Right ventricle myocardium superior (tissue), 1 donor: ENCODE data around the gene SPOCK3. TPM values are rescaled to one million over a fixed set of nuclear protein-coding genes. Genes with fewer than 3 reads are reported as not detected.
"Not testable (repeated sequence)": the region's sequence is repeated elsewhere in the genome, so short reads cannot be mapped to it uniquely, and the experiment has no call there.

Experiments
- ATAC-seq: fragments of 200-7000 bp; cut with Tn5 transposase; one replicate; pipeline ENCODE4 v1.9.1; 2020; ENCODE audit warnings: mild to moderate bottlenecking; ENCODE audit not compliant: poor library complexity
- DNase-seq: peaks from one replicate; pipeline ENCODE4 v3.0.0-alpha.2; 2020
- intact Hi-C: fragments of 100-400 bp; cut with DNase I; formaldehyde crosslinking; loops from one replicate; pipeline ENCODE4 v1.11.2; 2022
- total RNA-seq: library from RNA; stranded (reverse); fragmentation: NEBNext Ultra II Directional; extraction: Animal tissue kit (Norgen Biotek cat#: 25700); gene quantifications from one replicate; pipeline ENCODE4 v1.2.1, GENCODE V29; 2021
- donor health status: DM: no; HTN: yes; CAD: no; lungs with severe emphysema.

SPOCK3 gene
- total RNA-seq, 1 donor from 2014 or later = not detected

- intact Hi-C loops = no loop called here
- no peak for DNase-seq
- ATAC-seq = no peak
Measured at GRCh38 chr4:166741742-166742141, 492.6 kb downstream of the SPOCK3 start.

GRCh38 chr4:166739215-166739614 lies 495.1 kb downstream of the SPOCK3 start:
- DNase-seq, ATAC-seq, intact Hi-C loops: not testable (repeated sequence)

GRCh38 chr4:166737430-166737829 lies 496.9 kb downstream of the SPOCK3 start:
- intact Hi-C loops = no loop called here
- DNase-seq = no peak
- ATAC-seq = no peak

GRCh38 chr4:166735553-166735952 lies 498.7 kb downstream of the SPOCK3 start:
- intact Hi-C loops = no loop called here
- no peak for ATAC-seq
- DNase-seq = no peak

- intact Hi-C loops = no loop called here
- no peak for DNase-seq
- no peak for ATAC-seq
Measured at GRCh38 chr4:166734797-166735196, 499.5 kb downstream of the SPOCK3 start.

GRCh38 chr4:166733686-166734085 lies 500.6 kb downstream of the SPOCK3 start:
- intact Hi-C loops = no loop called here
- DNase-seq (no peak), ATAC-seq (no peak)

GRCh38 chr4:166726832-166727231 lies 507.5 kb downstream of the SPOCK3 start:
- ATAC-seq (no peak), DNase-seq (no peak)
- intact Hi-C loops = no loop called here

GRCh38 chr4:166724369-166724768 lies 509.9 kb downstream of the SPOCK3 start:
- DNase-seq = no peak
- no peak for ATAC-seq
- intact Hi-C loops = no loop called here

GRCh38 chr4:166723532-166724140 lies 510.7 kb downstream of the SPOCK3 start:
- ATAC-seq (no peak), DNase-seq (no peak)
- intact Hi-C loops = no loop called here

- ATAC-seq, intact Hi-C loops, DNase-seq: not testable (repeated sequence)
Measured at GRCh38 chr4:166715748-166716713, 518.3 kb downstream of the SPOCK3 start.

- no peak for DNase-seq
- no peak for ATAC-seq
- intact Hi-C loops = no loop called here
Measured at GRCh38 chr4:166700592-166700991, 533.7 kb downstream of the SPOCK3 start.

- DNase-seq (no peak), ATAC-seq (no peak)
- intact Hi-C loops = no loop called here
Measured at GRCh38 chr4:166688835-166689234, 545.5 kb downstream of the SPOCK3 start.

GRCh38 chr4:166687828-166688227 lies 546.5 kb downstream of the SPOCK3 start:
- intact Hi-C loops = no loop called here
- no peak for ATAC-seq
- no peak for DNase-seq
